HG03066 (cell line): ENCODE measurements around the gene STX18.
"Not testable (repeated sequence)": the region's sequence is repeated elsewhere in the genome, so short reads cannot be mapped to it uniquely, and the experiment has no call there.

ENCODE experiments used
- ATAC-seq: cut with Tn5 transposase; IDR thresholded peaks from one replicate; pipeline ENCODE4 v1.9.1; 2021; ENCODE audit warnings: low read depth; ENCODE audit not compliant: unreplicated experiment

STX18 gene

GRCh38 chr4:4541661-4542570, at the start of gene STX18:
Gene STX18, minus strand, starts transcription at chr4:4542048. Its CDS starts 84 bp downstream, at chr4:4541964.
- ATAC-seq = peak; percentile 75

DNA sequence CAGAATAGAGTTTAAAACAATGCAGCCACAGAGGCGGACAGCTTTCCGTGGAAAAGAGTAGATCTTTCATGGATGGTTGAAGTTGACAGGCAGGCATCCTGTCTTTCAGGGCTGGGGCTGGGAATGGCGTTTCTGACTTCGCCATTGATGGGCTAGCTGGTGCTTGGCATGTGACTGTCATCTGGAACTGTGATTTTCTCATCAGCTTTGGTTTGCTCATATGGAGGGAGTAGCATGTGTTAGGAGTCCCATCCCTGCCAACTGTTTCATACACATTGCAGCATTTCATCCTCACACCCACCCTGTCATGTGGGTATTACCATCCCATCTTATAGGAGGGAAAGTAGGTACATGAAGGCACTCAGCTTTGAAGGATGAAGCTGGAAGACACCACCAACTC, 49.2 kb upstream of the STX18 start:
- ATAC-seq = no peak

- ATAC-seq = no peak
Measured at GRCh38 chr4:4590546-4590945, 48.7 kb upstream of the STX18 start.

DNA sequence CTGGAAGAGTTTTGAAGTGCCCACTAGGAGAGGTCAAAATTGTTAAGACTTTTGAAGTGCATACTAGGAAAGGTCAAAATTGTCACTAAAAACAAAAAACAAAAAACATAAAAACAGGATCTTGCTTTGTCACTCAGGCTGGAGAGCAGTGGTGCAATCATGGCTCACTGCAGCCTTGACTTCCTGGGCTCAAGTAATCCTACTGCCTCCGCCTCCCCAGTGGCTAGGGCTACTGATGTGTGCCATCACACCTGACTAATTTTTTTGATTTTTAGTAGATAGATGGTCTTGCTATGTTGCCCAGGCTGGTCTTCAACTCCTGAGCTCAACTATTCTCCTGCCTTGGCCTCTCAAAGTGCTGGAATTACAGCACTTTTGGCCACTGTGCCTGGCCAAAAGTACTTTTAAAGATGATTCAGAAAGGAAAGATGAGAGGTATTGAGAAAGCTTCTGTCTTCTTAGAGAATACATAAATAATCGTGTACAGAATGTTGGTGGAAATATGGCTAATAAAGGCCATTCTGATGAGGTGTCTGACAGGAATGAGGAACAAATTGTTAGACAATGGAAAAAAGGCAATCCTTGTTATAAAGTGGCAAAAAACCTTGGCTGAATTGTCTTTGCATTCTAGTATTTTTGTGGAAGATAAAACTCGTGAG, 43.3 kb upstream of the STX18 start:
- no peak for ATAC-seq

GRCh38 chr4:4583606-4584005, 41.8 kb upstream of the STX18 start:
- no peak for ATAC-seq

- no peak for ATAC-seq
Measured at GRCh38 chr4:4582653-4583052, 40.8 kb upstream of the STX18 start.

GRCh38 chr4:4580494-4580893, 38.6 kb upstream of the STX18 start:
- no peak for ATAC-seq

GRCh38 chr4:4578981-4579380, 37.1 kb upstream of the STX18 start:
- no peak for ATAC-seq

GRCh38 chr4:4577359-4577875, 35.6 kb upstream of the STX18 start:
- ATAC-seq = no peak

- peak; percentile 83 for ATAC-seq
Measured at GRCh38 chr4:4575284-4576211, 33.7 kb upstream of the STX18 start.

DNA sequence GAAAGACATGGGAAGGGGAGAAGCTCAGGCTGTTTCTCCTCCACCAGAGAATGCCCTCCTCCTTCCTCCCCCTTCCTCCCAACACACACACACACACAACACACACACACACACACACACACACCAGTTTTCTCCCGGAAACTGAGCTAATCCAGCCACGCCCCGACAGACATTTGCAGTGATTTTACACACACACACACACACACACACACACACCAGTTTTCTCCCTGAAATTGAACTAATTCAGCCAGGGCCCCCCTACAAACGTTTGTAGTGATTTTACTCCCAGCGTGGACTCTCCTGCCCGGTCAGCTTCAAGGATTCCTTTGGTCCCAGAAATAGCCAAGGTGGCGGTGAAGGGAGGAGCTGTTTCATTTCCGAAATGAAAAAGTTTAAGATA, 32.9 kb upstream of the STX18 start:
- no peak for ATAC-seq

DNA sequence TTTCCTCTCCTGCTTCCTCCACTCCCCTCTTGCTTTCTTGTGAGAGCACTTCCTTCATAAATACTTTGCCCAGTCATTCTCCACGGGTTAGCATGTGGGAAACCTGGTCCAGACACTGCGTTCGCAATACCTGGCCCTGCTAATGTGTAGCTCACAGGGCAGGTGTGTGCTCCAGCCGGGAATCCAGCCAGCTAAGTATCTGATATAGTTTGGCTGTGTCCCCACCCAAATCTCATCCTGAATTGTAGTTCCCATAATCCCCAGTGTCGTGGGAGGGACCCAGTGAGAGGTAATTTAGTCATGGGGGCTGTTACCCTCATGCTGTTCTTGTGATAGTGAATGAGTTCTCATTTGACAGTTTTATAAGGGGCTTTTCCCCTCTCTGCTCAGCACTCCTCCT, 32.2 kb upstream of the STX18 start:
- no peak for ATAC-seq

DNA sequence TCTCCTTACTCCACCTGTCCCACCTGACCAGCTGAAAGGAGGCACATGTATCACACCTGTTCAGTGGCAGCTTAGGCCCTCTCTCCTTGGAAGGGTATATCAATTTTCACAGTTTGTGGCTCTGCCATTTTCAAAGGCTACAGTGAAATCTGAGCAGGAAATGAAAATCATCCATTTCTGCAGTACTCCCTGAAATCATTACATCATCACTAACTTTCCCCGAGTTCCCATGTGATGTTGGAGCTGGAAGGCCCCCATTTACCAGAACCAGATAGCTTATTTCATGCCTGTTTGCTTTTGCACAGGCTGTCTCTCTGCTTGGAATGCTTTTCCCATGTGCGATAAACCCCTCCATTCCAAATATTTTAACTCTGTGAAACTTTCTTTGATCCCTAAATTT, 31.0 kb upstream of the STX18 start:
- no peak for ATAC-seq

GRCh38 chr4:4569861-4570260, 28.0 kb upstream of the STX18 start:
- ATAC-seq = not testable (repeated sequence)

DNA sequence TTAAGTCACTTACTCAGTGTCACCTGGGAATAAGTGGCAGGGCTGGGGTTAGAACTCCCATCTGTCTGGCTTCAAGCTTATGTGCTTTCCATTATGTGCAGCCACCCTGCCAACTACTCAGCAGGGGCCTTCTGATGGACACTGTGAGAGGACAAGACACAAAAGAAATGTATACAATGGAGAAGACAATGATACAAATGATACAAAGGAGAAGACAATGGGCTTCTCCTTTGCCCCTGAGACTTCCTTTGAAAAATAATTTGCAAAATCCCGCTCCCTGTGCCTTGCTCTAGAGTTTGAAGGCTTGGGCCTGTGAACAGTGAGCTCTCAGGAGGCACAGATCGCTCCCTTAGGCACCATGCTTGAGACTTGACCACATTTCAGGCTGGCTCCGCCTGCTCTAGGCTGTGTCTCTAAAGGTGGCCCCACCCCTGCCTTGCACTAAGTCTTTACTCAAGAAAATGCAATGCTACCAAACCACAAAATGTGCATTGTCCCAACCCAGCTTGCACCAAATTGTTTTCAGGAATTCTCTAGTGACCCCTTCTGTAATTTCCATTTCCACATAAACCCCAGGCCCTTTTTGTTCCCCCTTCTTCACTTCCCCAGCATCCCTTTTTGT, 27.1 kb upstream of the STX18 start:
- ATAC-seq = no peak

- not testable (repeated sequence) for ATAC-seq
Measured at GRCh38 chr4:4566359-4566758, 24.5 kb upstream of the STX18 start.

GRCh38 chr4:4564522-4564921, 22.7 kb upstream of the STX18 start:
- ATAC-seq = no peak

DNA sequence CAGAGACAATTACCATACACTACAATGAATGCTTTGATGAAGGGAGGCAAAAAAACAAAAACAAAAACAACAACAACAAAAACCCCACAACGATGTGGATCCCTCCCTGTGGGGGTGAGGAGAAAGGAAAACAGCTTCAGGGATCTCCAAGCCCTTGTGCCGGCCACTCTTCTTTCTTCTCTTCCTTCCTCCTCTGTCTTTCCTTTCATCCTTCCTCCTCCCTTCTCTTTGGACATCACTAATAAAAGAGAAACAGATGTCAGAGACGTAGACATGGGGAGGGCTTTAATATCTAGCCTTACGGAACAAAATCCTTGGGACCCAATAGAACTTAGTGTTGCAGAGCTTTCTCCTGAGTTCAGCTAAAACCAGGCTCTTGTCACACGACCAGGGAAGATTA, 18.8 kb upstream of the STX18 start:
- ATAC-seq = no peak

DNA sequence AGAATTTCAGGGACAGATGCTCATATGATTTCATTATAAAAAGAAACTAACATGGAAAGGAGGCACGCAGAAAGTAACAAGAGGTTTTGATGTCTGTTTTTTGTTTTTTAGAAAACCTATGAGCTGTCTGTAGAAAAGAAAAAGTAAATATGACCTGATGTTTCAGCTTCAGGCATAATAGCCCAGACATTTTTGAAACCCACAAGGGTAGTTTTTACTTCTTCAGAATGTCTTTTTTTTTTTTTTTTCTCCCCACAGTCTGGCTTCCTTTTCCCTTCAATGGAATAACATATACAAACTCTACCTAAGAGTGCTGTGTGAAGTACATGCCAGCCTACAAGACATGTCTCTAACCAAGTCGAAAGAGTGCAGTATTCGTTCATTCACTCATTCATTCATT, 18.3 kb upstream of the STX18 start:
- no peak for ATAC-seq

DNA sequence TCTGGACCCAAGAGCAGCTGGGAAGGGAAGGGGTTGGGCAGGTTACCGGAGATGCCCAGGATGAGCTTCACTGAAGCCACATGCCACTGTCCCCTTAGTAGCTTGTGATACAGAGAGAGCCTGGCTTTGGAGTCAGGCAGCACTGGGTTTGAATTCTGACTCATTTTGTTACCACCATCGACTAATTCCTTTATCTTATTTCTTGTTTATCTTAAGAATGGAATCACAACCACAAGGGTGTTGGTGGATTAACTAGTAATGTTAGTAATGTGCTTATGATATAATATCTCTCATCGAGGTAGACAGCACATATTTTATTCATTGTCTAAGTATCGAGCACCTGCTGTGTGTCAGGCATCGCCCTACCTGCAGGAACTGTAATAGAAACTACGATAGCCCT, 17.7 kb upstream of the STX18 start:
- no peak for ATAC-seq
